H9 (cell line): Measurements from ENCODE around the gene CEP63. TPM values are rescaled to one million over a fixed set of nuclear protein-coding genes. Genes with fewer than 3 reads are reported as not detected.

Experiments used
- DNase-seq: peaks from one replicate; pipeline ENCODE4 v3.0.0-alpha.2; 2017
- H2AFZ ChIP-seq: one replicate; pipeline ENCODE4 v1.6.1; 2013; ENCODE audit warnings: mild to moderate bottlenecking, low read length, control low read depth, moderate library complexity
- H2AK5ac ChIP-seq: 2 replicates; pipeline ENCODE4 v1.6.1; 2013; ENCODE audit warnings: low read length, control low read depth, mixed read lengths; ENCODE audit not compliant: insufficient read length
- H2BK120ac ChIP-seq: one replicate; pipeline ENCODE4 v1.6.1; 2013; ENCODE audit warnings: low read depth, mild to moderate bottlenecking, low read length, control low read depth, inconsistent platforms; ENCODE audit not compliant: poor library complexity, severe bottlenecking
- H2BK12ac ChIP-seq: 2 replicates; pipeline ENCODE4 v1.6.1; 2013; ENCODE audit warnings: low read length, control low read depth, mixed read lengths, low read depth; ENCODE audit not compliant: insufficient read length
- H2BK15ac ChIP-seq: 2 replicates; pipeline ENCODE4 v1.6.1; 2013; ENCODE audit warnings: low read depth, low read length, control low read depth
- H2BK20ac ChIP-seq: one replicate; pipeline ENCODE4 v1.6.1; 2013; ENCODE audit warnings: low read depth, mild to moderate bottlenecking, low read length, control low read depth, inconsistent platforms; ENCODE audit not compliant: poor library complexity, severe bottlenecking
- H2BK5ac ChIP-seq: 2 replicates; pipeline ENCODE4 v1.6.1; 2013; ENCODE audit warnings: low read length, control low read depth, mixed read lengths; ENCODE audit not compliant: insufficient read length
- H3K14ac ChIP-seq: 2 replicates; pipeline ENCODE4 v1.6.1; 2013; ENCODE audit warnings: low read length, control low read depth; ENCODE audit not compliant: insufficient read depth
- H3K18ac ChIP-seq: 2 replicates; pipeline ENCODE4 v1.6.1; 2013; ENCODE audit warnings: low read depth, mild to moderate bottlenecking, mixed read lengths, low read length, control low read depth; ENCODE audit not compliant: insufficient read length
- H3K23ac ChIP-seq: 2 replicates; pipeline ENCODE4 v1.6.1; 2013; ENCODE audit warnings: low read length, control low read depth, mixed read lengths, low read depth; ENCODE audit not compliant: insufficient read length
- H3K23me2 ChIP-seq: 2 replicates; pipeline ENCODE4 v1.6.1; 2013; ENCODE audit warnings: low read depth, mild to moderate bottlenecking, mixed read lengths, low read length, control low read depth; ENCODE audit not compliant: insufficient read length, poor library complexity, severe bottlenecking
- H3K27ac ChIP-seq: 2 replicates; pipeline ENCODE4 v1.5.1; 2013; ENCODE audit warnings: low read length, control low read depth, mixed read lengths, low read depth; ENCODE audit not compliant: insufficient read length
- H3K27me3 ChIP-seq: 2 replicates; pipeline ENCODE4 v1.6.1; 2013; ENCODE audit warnings: low read length, control low read depth, inconsistent platforms; ENCODE audit not compliant: insufficient read depth
- H3K4ac ChIP-seq: 2 replicates; pipeline ENCODE4 v1.6.1; 2013; ENCODE audit warnings: low read depth, mild to moderate bottlenecking, control low read depth, inconsistent platforms, low read length, moderate library complexity
- H3K4me1 ChIP-seq: 2 replicates; pipeline ENCODE4 v1.6.1; 2013; ENCODE audit warnings: low read length, control low read depth, inconsistent platforms; ENCODE audit not compliant: insufficient read depth
- H3K4me2 ChIP-seq: 2 replicates; pipeline ENCODE4 v1.6.1; 2013; ENCODE audit warnings: low read length, control low read depth, mixed read lengths; ENCODE audit not compliant: insufficient read length, insufficient read depth
- H3K56ac ChIP-seq: 2 replicates; pipeline ENCODE4 v1.6.1; 2013; ENCODE audit warnings: low read depth, mild to moderate bottlenecking, mixed read lengths, low read length, control low read depth; ENCODE audit not compliant: insufficient read length
- H3K79me1 ChIP-seq: 2 replicates; pipeline ENCODE4 v1.6.1; 2013; ENCODE audit warnings: low read depth, mild to moderate bottlenecking, moderate library complexity, low read length, control low read depth, inconsistent platforms; ENCODE audit not compliant: insufficient read depth, poor library complexity, severe bottlenecking
- H3K79me2 ChIP-seq: 2 replicates; pipeline ENCODE4 v1.6.1; 2013; ENCODE audit warnings: low read length, control low read depth, inconsistent platforms; ENCODE audit not compliant: insufficient read depth
- H3K9ac ChIP-seq: 2 replicates; pipeline ENCODE4 v1.6.1; 2013; ENCODE audit warnings: low read length, control low read depth, mixed read lengths; ENCODE audit not compliant: insufficient read length; ENCODE audit errors: extremely low read depth
- H3K9me3 ChIP-seq: one replicate; pipeline ENCODE4 v1.6.1; 2013; ENCODE audit warnings: low read depth, low read length, inconsistent platforms; ENCODE audit not compliant: control insufficient read depth
- H3T11ph ChIP-seq: one replicate; pipeline ENCODE4 v1.6.1; 2013; ENCODE audit warnings: mild to moderate bottlenecking, low read length, control low read depth, inconsistent platforms
- H4K20me1 ChIP-seq: one replicate; pipeline ENCODE4 v1.6.1; 2013; ENCODE audit not compliant: control insufficient read depth, insufficient read length, insufficient read depth
- H4K5ac ChIP-seq: 2 replicates; pipeline ENCODE4 v1.6.1; 2013; ENCODE audit warnings: low read depth, mild to moderate bottlenecking, mixed read lengths, low read length, control low read depth; ENCODE audit not compliant: insufficient read length
- H4K8ac ChIP-seq: replicated peaks from 2 replicates; pipeline ENCODE4 v1.6.1; 2013; ENCODE audit warnings: low read length, control low read depth, mixed read lengths, low read depth; ENCODE audit not compliant: insufficient read length
- H4K91ac ChIP-seq: 2 replicates; pipeline ENCODE4 v1.6.1; 2013; ENCODE audit warnings: low read depth, mild to moderate bottlenecking, moderate library complexity, mixed read lengths, low read length, control low read depth; ENCODE audit not compliant: insufficient read length
- H3K27ac Mint-ChIP-seq, 3 experiments: 2 replicates in 2 of 3; 3 replicates in 1 of 3; pipeline ENCODE4 v1.8.0; 2020 to 2021; ENCODE audit warnings: mixed read lengths in 3 of 3, mild to moderate bottlenecking in 1 of 3, moderate library complexity in 1 of 3
- H3K27me3 Mint-ChIP-seq: 2 replicates; pipeline ENCODE4 v1.8.0; 2021; ENCODE audit warnings: low read depth, mild to moderate bottlenecking, moderate library complexity, mixed read lengths
- H3K36me3 Mint-ChIP-seq, 3 experiments: 2 replicates in 2 of 3; 3 replicates in 1 of 3; pipeline ENCODE4 v1.8.0; 2020 to 2021; ENCODE audit warnings: low read depth in 3 of 3, mixed read lengths in 3 of 3; ENCODE audit not compliant: insufficient read depth in 1 of 3
- H3K4me1 Mint-ChIP-seq, 2 experiments: 2 replicates each; pipeline ENCODE4 v1.8.0; 2020; ENCODE audit warnings: mixed read lengths in 2 of 2
- H3K4me3 Mint-ChIP-seq, 2 experiments: 2 replicates in 1 of 2; 3 replicates in 1 of 2; pipeline ENCODE4 v1.8.0; 2020 to 2021; ENCODE audit warnings: mild to moderate bottlenecking in 2 of 2, mixed read lengths in 2 of 2, moderate library complexity in 1 of 2
- H3K9me3 Mint-ChIP-seq, 2 experiments: 2 replicates in 1 of 2; 3 replicates in 1 of 2; pipeline ENCODE4 v1.8.0; 2020; ENCODE audit warnings: mild to moderate bottlenecking in 2 of 2, mixed read lengths in 2 of 2, moderate library complexity in 1 of 2
- CTCF ChIP-seq: fragments of 200-600 bp; sonication (generic); conservative IDR thresholded peaks from 3 replicates; pipeline ENCODE4 v1.8.0; 2021; ENCODE audit warnings: antibody characterized with exemption, mild to moderate bottlenecking
- WGBS: extraction: QIAGEN DNeasy Blood & Tissue Kit; methylation state at CpG from one replicate; pipeline ENCODE4 v1.1.7; 2013; ENCODE audit warnings: missing lambda C conversion rate, low lambda C conversion rate, mixed read lengths; ENCODE audit not compliant: insufficient read length; ENCODE audit errors: extremely low coverage; 5-methylcytosine and 5-hydroxymethylcytosine counted together
- total RNA-seq: library from RNA; stranded (reverse); gene quantifications from 2 replicates; pipeline ENCODE4 v1.2.1, GENCODE V29; 2021

Gene CEP63
- total RNA-seq, 1 experiment from 2014 or later, result 16.2 TPM

GRCh38 chr3:134602440-134602814 is 116.6 kb downstream of the CEP63 start:
- Histone ChIP-seq H3K23ac (no peak overlapping the region), H3K18ac (no peak overlapping the region), H3K14ac (no peak overlapping the region), H3K9ac (no peak overlapping the region), H2AFZ (no peak overlapping the region), H4K8ac (no peak overlapping the region), H2AK5ac (no peak overlapping the region), H3K27ac (no peak overlapping the region), H3K27me3 (no peaks in the 10 kb centered on the region; the same call in 1 of the 2 replicates), H2BK15ac (no peak overlapping the region), H3K56ac (no peak overlapping the region), H3K9me3 (no peaks in the 10 kb centered on the region), H4K5ac (no peak overlapping the region), H3K4me1 (no peaks in the 10 kb centered on the region), H3K4ac (no peak overlapping the region), H2BK20ac (no peak overlapping the region), H4K91ac (no peak overlapping the region), H3K23me2 (no peaks in the 10 kb centered on the region), H4K20me1 (peaks cover 2% of the 10 kb centered on the region), H2BK12ac (no peak overlapping the region), H2BK120ac (no peak overlapping the region), H2BK5ac (no peak overlapping the region), H3T11ph (no peak overlapping the region), H3K79me1 (no peaks in the 10 kb centered on the region), H3K4me2 (no peak overlapping the region), H3K79me2 (no peaks in the 10 kb centered on the region)
- no peak for DNase-seq
- TF ChIP-seq CTCF, result no peak
- peaks cover 38% of the 10 kb centered on the region for H3K27me3 Mint-ChIP-seq
- H3K4me3 Mint-ChIP-seq, result no peak overlapping the region
- no CpG with 5 or more reads among the region's 6 CpGs for WGBS
- H3K27ac Mint-ChIP-seq, result peak overlapping the region in 1 of 3 experiments; percentile 85; a peak in 1 of 7 replicates
- H3K36me3 Mint-ChIP-seq, result no peaks in the 10 kb centered on the region; a peak in 1 of 7 replicates
- no peaks in the 10 kb centered on the region for H3K9me3 Mint-ChIP-seq
- peaks cover 11 to 16% of the 10 kb centered on the region in 2 experiments for H3K4me1 Mint-ChIP-seq
